OCI-LY3 (cell line): ENCODE data around the gene SERPINF2.

Experiments used
- CTCF ChIP-seq: fragments of 200-600, 300-600 bp; sonication (generic); IDR thresholded peaks from 2 replicates; pipeline ENCODE4 v1.5.1; 2014; ENCODE audit warnings: antibody characterized with exemption, low read length, low read depth
- EZH2phosphoT487 ChIP-seq: fragments of 200-600 bp; shearing (Covaris generic); IDR thresholded peaks from 2 replicates; pipeline ENCODE4 v1.6.1; 2018; ENCODE audit warnings: antibody characterized with exemption, mixed run types, low read depth

GRCh38 chr17:1787301-1787902 lies 44.7 kb downstream of the SERPINF2 start:
- TF ChIP-seq CTCF (no peak), EZH2phosphoT487 (no peak)
